ENCODE data around the gene RNF167. TPM values are rescaled to one million over a fixed set of nuclear protein-coding genes. Genes with fewer than 3 reads are reported as not detected.

RNF167 gene
- polyA plus RNA-seq (2011; rRNA removed): 63.1 and 64.3 TPM in 2 replicates
- 59.1 and 74.8 TPM in 2 replicates for polyA minus RNA-seq (2011; rRNA and poly(A)+ RNA removed)

- Histone ChIP-seq H3K4me3 (ENCODE audit: low read depth, low read length) (peak within 1 kb of the TSS; percentile 92), H3K27me3 (ENCODE audit: control insufficient read depth, insufficient read depth, low read length) (no peaks in the 10 kb centered on the region), H3K27ac (ENCODE audit: low read depth, low read length) (peak within 1 kb of the TSS; percentile 98), H3K9me3 (ENCODE audit: control insufficient read depth, insufficient read depth, low read length) (no peaks in the 10 kb centered on the region; the same call in 1 of the 2 replicates)
- no peak for TF ChIP-seq CTCF (IDR thresholded peaks at IDR 0.05; ENCODE audit: low read depth, low read length)
- ChIA-PET CTCF (interaction anchor here (0.6 to 2.8 kb wide), 6 partner anchors 16 to 314 kb away, joined by 3 to 25 read pairs (median 4); partner anchors contain the start of gene CAMTA2), POLR2A (interaction anchor here (1.0 to 2.4 kb wide), 12 partner anchors 9 to 144 kb away, joined by 3 to 55 read pairs (median 5); partner anchors contain the start of genes ENO3, INCA1, KIF1C and PFN1)
- DNase-seq (ENCODE audit: low read depth, low spot score): peak; percentile 99
Measured at GRCh38 chr17:4939796-4940554, at the start of gene RNF167, which contains the start of gene SLC25A11. TSS of gene RNF167 (plus strand) at chr17:4940268. CDS start at chr17:4940910, 642 bp downstream. TSS of gene SLC25A11 (minus strand) at chr17:4940046. CDS start at chr17:4939910, 136 bp downstream.

- Histone ChIP-seq H3K27ac (ENCODE audit: low read depth, low read length) (no peak overlapping the region), H3K27me3 (ENCODE audit: control insufficient read depth, insufficient read depth, low read length) (no peaks in the 10 kb centered on the region), H3K9me3 (ENCODE audit: control insufficient read depth, insufficient read depth, low read length) (no peaks in the 10 kb centered on the region; the same call in 1 of the 2 replicates), H3K4me3 (ENCODE audit: low read depth, low read length) (no peak overlapping the region)
- ChIA-PET POLR2A (no interaction called here), CTCF (interaction anchor here (1.1 to 5.1 kb wide), 2 partner anchors 103 to 182 kb away, joined by 8 to 46 read pairs; partner anchors contain the start of genes ARRB2, GLTPD2 and VMO1)
- TF ChIP-seq CTCF (IDR thresholded peaks at IDR 0.05; ENCODE audit: low read depth, low read length): no peak
- no peak for DNase-seq (ENCODE audit: low read depth, low spot score)
Measured at GRCh38 chr17:4891411-4892410, 48.4 kb upstream of the RNF167 start.

GRCh38 chr17:4892499-4893221 lies 47.4 kb upstream of the RNF167 start:
- ChIA-PET CTCF (interaction anchor here (1.1 to 5.1 kb wide), 2 partner anchors 104 to 183 kb away, joined by 8 to 46 read pairs; partner anchors contain the start of genes ARRB2, GLTPD2 and VMO1), POLR2A (interaction anchor here (0.5 kb wide), 1 partner anchor 207 kb away, joined by 4 read pairs; no protein-coding TSS in a partner anchor)
- TF ChIP-seq CTCF (IDR thresholded peaks at IDR 0.05; ENCODE audit: low read depth, low read length): no peak
- Histone ChIP-seq H3K27me3 (ENCODE audit: control insufficient read depth, insufficient read depth, low read length) (no peaks in the 10 kb centered on the region), H3K27ac (ENCODE audit: low read depth, low read length) (no peak overlapping the region), H3K4me3 (ENCODE audit: low read depth, low read length) (no peak overlapping the region), H3K9me3 (ENCODE audit: control insufficient read depth, insufficient read depth, low read length) (no peaks in the 10 kb centered on the region; the same call in 1 of the 2 replicates)
- no peak for DNase-seq (ENCODE audit: low read depth, low spot score)

- Histone ChIP-seq H3K27me3 (ENCODE audit: control insufficient read depth, insufficient read depth, low read length) (no peaks in the 10 kb centered on the region), H3K4me3 (ENCODE audit: low read depth, low read length) (no peak overlapping the region), H3K27ac (ENCODE audit: low read depth, low read length) (no peak overlapping the region), H3K9me3 (ENCODE audit: control insufficient read depth, insufficient read depth, low read length) (no peaks in the 10 kb centered on the region; the same call in 1 of the 2 replicates)
- TF ChIP-seq CTCF (IDR thresholded peaks at IDR 0.05; ENCODE audit: low read depth, low read length): no peak
- ChIA-PET POLR2A (interaction anchor here (0.5 kb wide), 1 partner anchor 208 kb away, joined by 4 read pairs; no protein-coding TSS in a partner anchor), CTCF (no interaction called here)
- DNase-seq (ENCODE audit: low read depth, low spot score): no peak
Measured at GRCh38 chr17:4893272-4893671, 46.8 kb upstream of the RNF167 start.

All from AG04450 (cell line).